Measurements from ENCODE around the gene PRDM2. TPM values are rescaled to one million over a fixed set of nuclear protein-coding genes. Genes with fewer than 3 reads are reported as not detected.

PRDM2 gene
- total RNA-seq, 3 donors from 2014 or later (not counting 1 experiment from before 2014, with no cell fraction given) = 168 to 193 (median 184) TPM

GRCh38 chr1:13781907-13782633 lies 82.1 kb downstream of the PRDM2 start:
- peaks cover 82% of the 10 kb centered on the region for H3K36me3 ChIP-seq (ENCODE audit: control insufficient read depth, insufficient read depth, low read length)
- Mint-ChIP-seq H3K4me3 (no peak overlapping the region), H3K27me3 (ENCODE audit: low read depth in 2 of 2) (no peaks in the 10 kb centered on the region), H3K36me3 (peaks cover 26% of the 10 kb centered on the region), H3K4me1 (peaks cover 55 to 61% of the 10 kb centered on the region in 2 donors), H3K27ac (peak overlapping the region; percentile 35 to 69), H3K9me3 (no peaks in the 10 kb centered on the region)
- no peak for TF ChIP-seq CTCF (IDR thresholded peaks at IDR 0.05)
- H3K4me3 ChIP-seq (ENCODE audit: low read length) = no peak overlapping the region
- H3K9me3 ChIP-seq (ENCODE audit: control insufficient read depth, insufficient read depth, low read length) = no peaks in the 10 kb centered on the region
- WGBS (ENCODE audit: insufficient coverage) = 91% methylated on average over 20 of the region's 20 CpGs
- DNase-seq = no peak
- H3K27ac ChIP-seq (ENCODE audit: low read length) = no peak overlapping the region
- H3K4me1 ChIP-seq (ENCODE audit: control insufficient read depth, insufficient read depth, low read length) = no peaks in the 10 kb centered on the region
- intact Hi-C loops (cut with micrococcal nuclease) = no loop called here
- no peaks in the 10 kb centered on the region for H3K27me3 ChIP-seq (ENCODE audit: control insufficient read depth, insufficient read depth, low read length)
- no peak for ATAC-seq

GRCh38 chr1:13782634-13783360 lies 82.8 kb downstream of the PRDM2 start:
- H3K27ac ChIP-seq (ENCODE audit: low read length) = no peak overlapping the region
- 96% methylated on average over 12 of the region's 12 CpGs for WGBS (ENCODE audit: insufficient coverage)
- no peak for TF ChIP-seq CTCF (IDR thresholded peaks at IDR 0.05)
- ATAC-seq (no peak), DNase-seq (no peak)
- H3K9me3 Mint-ChIP-seq = no peaks in the 10 kb centered on the region
- no peak overlapping the region for H3K4me3 ChIP-seq (ENCODE audit: low read length)
- peaks cover 26% of the 10 kb centered on the region for H3K36me3 Mint-ChIP-seq
- H3K4me3 Mint-ChIP-seq = no peak overlapping the region
- intact Hi-C loops (cut with micrococcal nuclease) = no loop called here
- H3K4me1 Mint-ChIP-seq = peaks cover 58 to 65% of the 10 kb centered on the region in 2 donors
- no peaks in the 10 kb centered on the region for H3K27me3 ChIP-seq (ENCODE audit: control insufficient read depth, insufficient read depth, low read length)
- no peaks in the 10 kb centered on the region for H3K9me3 ChIP-seq (ENCODE audit: control insufficient read depth, insufficient read depth, low read length)
- peaks cover 83% of the 10 kb centered on the region for H3K36me3 ChIP-seq (ENCODE audit: control insufficient read depth, insufficient read depth, low read length)
- peak overlapping the region; percentile 35 to 69 for H3K27ac Mint-ChIP-seq
- H3K27me3 Mint-ChIP-seq (ENCODE audit: low read depth in 2 of 2) = no peaks in the 10 kb centered on the region
- H3K4me1 ChIP-seq (ENCODE audit: control insufficient read depth, insufficient read depth, low read length) = no peaks in the 10 kb centered on the region

- no peak for ATAC-seq
- DNase-seq = no peak
- H3K27me3 Mint-ChIP-seq (ENCODE audit: low read depth in 2 of 2) = no peaks in the 10 kb centered on the region
- H3K27me3 ChIP-seq (ENCODE audit: control insufficient read depth, insufficient read depth, low read length) = no peaks in the 10 kb centered on the region
- H3K27ac Mint-ChIP-seq = peak overlapping the region; percentile 51 to 69
- no peak for TF ChIP-seq CTCF (IDR thresholded peaks at IDR 0.05)
- peaks cover 60 to 68% of the 10 kb centered on the region in 2 donors for H3K4me1 Mint-ChIP-seq
- H3K27ac ChIP-seq (ENCODE audit: low read length) = no peak overlapping the region
- H3K36me3 Mint-ChIP-seq = peaks cover 20% of the 10 kb centered on the region
- no peak overlapping the region for H3K4me3 Mint-ChIP-seq
- H3K9me3 ChIP-seq (ENCODE audit: control insufficient read depth, insufficient read depth, low read length) = no peaks in the 10 kb centered on the region
- no peaks in the 10 kb centered on the region for H3K4me1 ChIP-seq (ENCODE audit: control insufficient read depth, insufficient read depth, low read length)
- no peak overlapping the region for H3K4me3 ChIP-seq (ENCODE audit: low read length)
- H3K9me3 Mint-ChIP-seq = no peaks in the 10 kb centered on the region
- peaks cover 82% of the 10 kb centered on the region for H3K36me3 ChIP-seq (ENCODE audit: control insufficient read depth, insufficient read depth, low read length)
- WGBS (ENCODE audit: insufficient coverage) = 80% methylated on average over 5 of the region's 5 CpGs
- intact Hi-C loops (cut with micrococcal nuclease) = no loop called here
Measured at GRCh38 chr1:13783551-13783950, 83.6 kb downstream of the PRDM2 start.
